Suppressor macrophage (primary cell): ENCODE measurements around the gene NCKAP5L.
"Not testable (repeated sequence)": the region's sequence is repeated elsewhere in the genome, so short reads cannot be mapped to it uniquely, and the experiment has no call there.

Experiments used
- DNase-seq, 4 experiments: peaks; one replicate each; pipeline ENCODE4 v3.0.0-alpha.2; 2020 to 2022

The NCKAP5L gene

GRCh38 chr12:49798934-49799333 is 29.3 kb downstream of the NCKAP5L start:
- no peak for DNase-seq

- no peak for DNase-seq
Measured at GRCh38 chr12:49798248-49798647, 30.0 kb downstream of the NCKAP5L start.

- peak in 3 of 4 experiments; percentile 52 to 55 (median 53) for DNase-seq
Measured at GRCh38 chr12:49797449-49797776, 30.8 kb downstream of the NCKAP5L start.

GRCh38 chr12:49796606-49797448 is 31.4 kb downstream of the NCKAP5L start:
- DNase-seq, result no peak

GRCh38 chr12:49796155-49796554 is 32.1 kb downstream of the NCKAP5L start:
- no peak for DNase-seq

GRCh38 chr12:49795654-49796105 is 32.5 kb downstream of the NCKAP5L start:
- no peak for DNase-seq

GRCh38 chr12:49794811-49795653 is 33.2 kb downstream of the NCKAP5L start:
- no peak for DNase-seq

- DNase-seq, result no peak
Measured at GRCh38 chr12:49794021-49794420, 34.2 kb downstream of the NCKAP5L start.

- no peak for DNase-seq
Measured at GRCh38 chr12:49793620-49794019, 34.6 kb downstream of the NCKAP5L start.

- DNase-seq, result no peak
Measured at GRCh38 chr12:49792976-49793580, 35.1 kb downstream of the NCKAP5L start.

GRCh38 chr12:49792181-49792970 is 35.8 kb downstream of the NCKAP5L start:
- no peak for DNase-seq

GRCh38 chr12:49791700-49792099 is 36.5 kb downstream of the NCKAP5L start:
- DNase-seq, result no peak

GRCh38 chr12:49790741-49791555 is 37.3 kb downstream of the NCKAP5L start:
- no peak for DNase-seq

- DNase-seq, result no peak
Measured at GRCh38 chr12:49789992-49790391, 38.2 kb downstream of the NCKAP5L start.

GRCh38 chr12:49787672-49788071 is 40.5 kb downstream of the NCKAP5L start:
- DNase-seq, result no peak

GRCh38 chr12:49784756-49785409 is 43.3 kb downstream of the NCKAP5L start:
- DNase-seq, result peak in 1 of 4 experiments; percentile 30

GRCh38 chr12:49783917-49784676 is 44.1 kb downstream of the NCKAP5L start:
- DNase-seq, result peak; percentile 78 to 90 (median 86)

GRCh38 chr12:49780914-49781313 is 47.3 kb downstream of the NCKAP5L start:
- DNase-seq, result not testable (repeated sequence)

GRCh38 chr12:49779581-49779980 is 48.6 kb downstream of the NCKAP5L start:
- DNase-seq, result peak in 3 of 4 experiments; percentile 15 to 57 (median 26)
